ENCODE results near the gene HSD17B14.
"Not testable (repeated sequence)": the region's sequence is repeated elsewhere in the genome, so short reads cannot be mapped to it uniquely, and the experiment has no call there.

The HSD17B14 gene

GRCh38 chr19:48836089-48837017 lies at the start of gene HSD17B14:
TSS of gene HSD17B14 (minus strand) at chr19:48836491. CDS start at chr19:48836411, 80 bp downstream.
- Histone ChIP-seq H3K27ac (peak within 1 kb of the TSS; percentile 80), H4K20me1 (no peaks in the 10 kb centered on the region), H3K4me1 (peaks cover 46% of the 10 kb centered on the region), H3K27me3 (no peaks in the 10 kb centered on the region), H3K9ac (peak within 1 kb of the TSS; percentile 71), H3K4me3 (peak within 1 kb of the TSS; percentile 63), H3K9me3 (no peaks in the 10 kb centered on the region), H3K4me2 (peak within 1 kb of the TSS; percentile 92), H3K36me3 (no peaks in the 10 kb centered on the region; the same call in 1 of the 2 replicates)
- TF ChIP-seq Cebpa-rat (IDR thresholded peaks at IDR 0.05) = no peak

DNA sequence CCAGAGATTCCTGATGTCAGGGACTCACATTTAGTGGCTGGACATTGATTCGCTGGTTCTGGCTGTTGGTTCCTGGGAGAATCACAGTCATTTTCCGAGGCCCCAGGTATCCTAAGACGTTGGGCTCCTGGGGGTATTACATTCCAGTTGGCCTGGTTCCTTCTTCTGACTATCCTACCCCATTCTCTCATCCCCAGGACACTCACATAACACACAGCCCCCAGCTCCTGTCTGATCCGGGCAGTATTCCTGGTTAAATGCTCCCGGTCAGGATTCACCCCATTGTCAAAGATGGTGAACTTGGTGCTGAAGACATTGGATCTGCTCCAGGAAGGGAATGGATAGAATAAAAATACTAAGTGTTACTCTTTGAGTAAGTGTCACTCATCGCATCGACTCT lies 47.4 kb upstream of the HSD17B14 start:
- peaks cover 12% of the 10 kb centered on the region; the same call in 1 of the 2 replicates for H3K36me3 ChIP-seq
- no peak overlapping the region for H3K9ac ChIP-seq
- H3K27me3 ChIP-seq = no peaks in the 10 kb centered on the region
- no peaks in the 10 kb centered on the region for H4K20me1 ChIP-seq
- H3K4me3 ChIP-seq = no peak overlapping the region
- H3K9me3 ChIP-seq = peaks cover 20% of the 10 kb centered on the region
- peaks cover 11% of the 10 kb centered on the region for H3K4me1 ChIP-seq
- H3K27ac ChIP-seq = no peak overlapping the region
- TF ChIP-seq Cebpa-rat (IDR thresholded peaks at IDR 0.05) = no peak
- H3K4me2 ChIP-seq = no peak overlapping the region

- H3K36me3 ChIP-seq = peaks cover 27% of the 10 kb centered on the region
- TF ChIP-seq Cebpa-rat (IDR thresholded peaks at IDR 0.05) = no peak
- no peaks in the 10 kb centered on the region for H4K20me1 ChIP-seq
- H3K4me2 ChIP-seq = no peak overlapping the region
- H3K9ac ChIP-seq = no peak overlapping the region
- H3K27me3 ChIP-seq = no peaks in the 10 kb centered on the region
- peaks cover 24% of the 10 kb centered on the region for H3K4me1 ChIP-seq
- peaks cover 24% of the 10 kb centered on the region for H3K9me3 ChIP-seq
- H3K27ac ChIP-seq = no peak overlapping the region
- no peak overlapping the region for H3K4me3 ChIP-seq
Measured at GRCh38 chr19:48881741-48882657, 45.7 kb upstream of the HSD17B14 start.

DNA sequence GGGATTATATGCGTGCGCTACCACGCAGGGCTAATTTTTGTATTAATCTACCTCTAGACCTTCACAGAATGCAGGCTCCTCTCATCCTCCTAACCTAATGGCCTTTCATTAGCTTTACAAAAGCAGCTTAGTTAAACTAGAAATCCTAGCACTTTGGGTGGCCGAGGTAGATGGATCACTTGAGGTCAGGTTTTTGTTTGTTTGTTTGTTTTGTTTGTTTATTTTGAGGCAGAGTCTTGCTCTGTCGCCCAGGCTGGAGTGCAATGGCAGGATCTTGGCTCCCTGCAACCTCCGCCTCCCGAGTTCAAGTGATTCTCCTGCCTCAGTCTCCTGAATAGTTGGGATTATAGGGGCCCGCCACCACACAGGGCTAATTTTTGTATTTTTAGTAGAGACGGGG lies 43.4 kb upstream of the HSD17B14 start:
- peaks cover 33% of the 10 kb centered on the region for H3K36me3 ChIP-seq
- peaks cover 33% of the 10 kb centered on the region for H3K4me1 ChIP-seq
- not testable (repeated sequence) for H3K27me3 ChIP-seq, H3K4me3 ChIP-seq, H3K4me2 ChIP-seq, H3K9ac ChIP-seq, H3K27ac ChIP-seq
- peaks cover 24% of the 10 kb centered on the region for H3K9me3 ChIP-seq
- peaks cover 16% of the 10 kb centered on the region for H4K20me1 ChIP-seq

DNA sequence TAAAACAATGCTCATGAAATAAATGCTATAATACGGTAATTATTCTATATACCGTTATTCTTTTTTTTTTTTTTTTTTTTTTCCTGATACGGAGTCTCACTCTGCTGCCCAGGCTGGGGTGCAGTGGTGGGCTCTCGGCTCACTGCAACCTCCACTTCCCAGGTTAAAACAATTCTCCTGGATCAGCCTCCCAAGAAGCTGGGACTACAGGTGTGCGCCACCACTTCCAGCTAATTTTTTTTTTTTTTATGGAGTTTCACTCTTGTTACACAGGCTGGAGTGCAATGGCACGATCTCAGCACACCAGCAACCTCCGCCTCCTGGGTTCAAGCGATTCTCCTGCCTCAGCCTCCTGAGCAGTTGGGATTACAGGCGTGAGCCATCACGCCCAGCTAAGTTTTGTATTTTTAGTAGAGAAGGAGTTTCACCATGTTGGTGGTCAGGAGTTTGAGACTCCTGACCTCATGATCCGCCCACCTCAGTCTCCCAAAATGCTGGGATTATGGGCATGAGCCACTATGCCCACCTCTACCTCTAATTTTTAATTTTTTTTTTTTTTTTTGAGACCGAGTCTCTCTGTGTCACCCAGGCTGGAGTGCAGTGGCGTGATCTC lies 42.8 kb upstream of the HSD17B14 start:
- no peaks in the 10 kb centered on the region for H3K27me3 ChIP-seq
- peaks cover 39% of the 10 kb centered on the region for H3K4me1 ChIP-seq
- no peak overlapping the region for H3K27ac ChIP-seq
- no peak for TF ChIP-seq Cebpa-rat (IDR thresholded peaks at IDR 0.05)
- peaks cover 24% of the 10 kb centered on the region for H3K9me3 ChIP-seq
- no peak overlapping the region for H3K4me3 ChIP-seq
- no peak overlapping the region for H3K9ac ChIP-seq
- H3K4me2 ChIP-seq = no peak overlapping the region
- peaks cover 39% of the 10 kb centered on the region for H3K36me3 ChIP-seq
- H4K20me1 ChIP-seq = peaks cover 22% of the 10 kb centered on the region

DNA sequence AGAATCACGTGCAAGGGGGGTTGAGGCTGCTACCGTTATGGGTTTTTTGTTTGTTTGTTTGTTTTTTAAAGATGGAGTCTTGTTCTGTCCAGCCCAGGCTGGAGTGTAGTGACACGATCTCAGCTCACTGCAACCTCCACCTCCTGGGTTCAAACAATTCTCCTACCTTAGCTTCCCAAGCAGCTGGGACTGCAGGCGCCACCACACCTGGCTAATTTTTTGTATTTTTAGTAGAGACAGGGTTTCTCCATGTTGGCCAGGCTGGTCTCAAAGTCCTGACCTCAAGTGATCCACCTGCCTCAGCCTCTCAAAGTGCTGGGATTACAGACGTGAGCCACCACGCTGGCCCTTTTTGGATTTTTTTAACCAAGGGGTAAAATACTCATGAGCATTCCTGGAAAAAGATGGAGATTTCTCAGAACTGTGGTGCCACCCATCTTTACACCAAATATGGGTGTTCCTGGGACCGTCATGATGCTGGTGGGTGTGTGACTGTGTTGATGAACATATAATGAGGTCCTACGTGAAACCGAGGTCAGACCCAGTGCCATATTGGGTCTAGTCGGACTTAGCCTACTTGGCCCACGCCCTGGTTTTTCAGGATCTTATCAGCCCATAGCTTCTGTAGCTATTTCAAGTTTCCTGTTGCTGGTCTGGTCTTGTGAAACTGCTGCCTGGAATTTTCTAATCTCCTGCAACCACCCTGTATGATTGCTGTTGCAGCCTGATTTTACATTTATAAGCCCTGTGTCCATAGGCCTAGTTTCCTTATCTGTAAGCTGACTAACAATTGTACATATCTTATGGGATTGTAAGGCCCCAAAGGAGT lies 42.1 kb upstream of the HSD17B14 start:
- H3K4me2 ChIP-seq = peak overlapping the region; percentile 100
- H4K20me1 ChIP-seq = peaks cover 29% of the 10 kb centered on the region
- H3K36me3 ChIP-seq = peaks cover 46% of the 10 kb centered on the region
- H3K27me3 ChIP-seq = no peaks in the 10 kb centered on the region
- peaks cover 46% of the 10 kb centered on the region for H3K4me1 ChIP-seq
- H3K4me3 ChIP-seq = no peak overlapping the region
- no peak overlapping the region for H3K9ac ChIP-seq
- H3K9me3 ChIP-seq = peaks cover 21% of the 10 kb centered on the region
- no peak for TF ChIP-seq Cebpa-rat (IDR thresholded peaks at IDR 0.05)
- H3K27ac ChIP-seq = peak overlapping the region; percentile 97

DNA sequence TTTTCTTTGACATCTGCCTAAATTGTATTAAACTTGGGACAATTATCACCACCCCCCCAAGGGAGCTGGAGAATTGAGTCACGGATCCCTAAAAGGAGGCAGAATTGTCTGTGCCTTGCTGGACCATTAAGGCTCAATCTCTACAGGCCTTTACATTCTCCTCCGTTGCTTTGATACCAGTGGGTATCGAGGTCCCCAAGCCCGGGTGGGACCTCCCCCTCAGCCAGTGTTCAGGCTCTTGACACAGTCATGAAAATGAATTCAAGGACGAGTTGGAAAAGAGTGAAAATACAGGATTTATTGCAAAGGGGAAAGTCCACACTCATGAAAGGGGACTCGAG lies 41.5 kb upstream of the HSD17B14 start:
- no peaks in the 10 kb centered on the region for H3K27me3 ChIP-seq
- peak overlapping the region; percentile 100 for H3K4me2 ChIP-seq
- H3K9ac ChIP-seq = no peak overlapping the region
- peaks cover 15% of the 10 kb centered on the region for H3K9me3 ChIP-seq
- TF ChIP-seq Cebpa-rat (IDR thresholded peaks at IDR 0.05) = no peak
- H3K36me3 ChIP-seq = peaks cover 49% of the 10 kb centered on the region
- H4K20me1 ChIP-seq = peaks cover 35% of the 10 kb centered on the region
- H3K27ac ChIP-seq = peak overlapping the region; percentile 97
- peaks cover 51% of the 10 kb centered on the region for H3K4me1 ChIP-seq
- no peak overlapping the region for H3K4me3 ChIP-seq

DNA sequence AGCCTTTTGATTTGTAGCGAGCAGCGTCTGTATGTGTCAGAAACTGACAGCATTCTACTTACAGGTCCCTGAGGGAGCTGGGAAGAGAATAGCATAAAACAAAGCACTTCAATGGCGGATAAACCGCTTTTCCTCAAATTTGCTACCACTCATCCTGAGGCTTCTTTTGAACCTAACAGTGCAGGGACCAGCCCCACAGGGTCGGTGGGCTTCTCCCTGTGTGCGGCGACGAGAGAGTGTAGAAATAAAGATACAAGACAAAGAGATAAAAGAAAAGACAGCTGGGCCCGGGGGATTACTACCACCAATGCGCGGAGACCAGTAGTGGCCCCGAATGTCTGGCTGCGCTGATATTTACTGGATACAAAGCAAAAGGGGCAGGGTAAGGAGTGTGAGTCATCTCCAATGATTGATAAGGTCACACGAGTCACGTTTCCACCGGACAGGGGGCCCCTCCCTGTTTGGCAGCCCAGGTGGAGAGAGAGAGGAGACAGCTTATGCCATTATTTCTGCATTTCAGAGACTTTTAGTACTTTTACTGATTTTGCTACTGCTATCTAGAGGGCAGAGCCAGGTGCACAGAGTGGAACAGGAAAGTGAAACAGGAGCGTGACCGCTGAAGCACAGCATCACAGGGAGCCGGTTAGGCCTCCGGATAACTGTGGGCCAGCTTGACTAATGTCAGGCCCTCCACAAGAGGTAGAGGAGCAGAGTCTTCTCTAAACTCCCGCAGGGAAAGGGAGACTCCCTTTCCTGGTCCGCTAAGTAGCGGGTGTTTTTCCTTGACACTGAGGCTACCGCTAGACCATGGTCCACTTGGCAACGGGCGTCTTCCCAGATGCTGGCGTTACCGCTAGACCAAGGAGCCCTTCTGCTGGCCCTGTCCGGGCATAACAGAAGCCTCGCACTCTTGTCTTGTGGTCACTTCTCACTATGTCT lies 40.0 kb upstream of the HSD17B14 start:
- Histone ChIP-seq H3K4me2 (peak overlapping the region; percentile 100), H3K4me3 (peak overlapping the region; percentile 96), H4K20me1 (peaks cover 40% of the 10 kb centered on the region), H3K9ac (peak overlapping the region; percentile 99), H3K36me3 (peaks cover 49% of the 10 kb centered on the region), H3K4me1 (peaks cover 58% of the 10 kb centered on the region), H3K27ac (peak overlapping the region; percentile 97)
- H3K27me3 ChIP-seq, H3K9me3 ChIP-seq: not testable (repeated sequence)
